Smooth muscle cell (in vitro differentiated cells): ENCODE results near the gene TOR1A. TPM values are rescaled to one million over a fixed set of nuclear protein-coding genes. Genes with fewer than 3 reads are reported as not detected.

Experiments
- DNase-seq: peaks from one replicate; lab custom pipeline; 2025; ENCODE audit not compliant: unreplicated experiment; lab: John Stamatoyannopoulos, UW
- H2AFZ ChIP-seq: fragments of 200-600 bp; sonication (generic); 2 replicates; pipeline ENCODE4 v1.6.0; 2016; ENCODE audit warnings: antibody characterized with exemption, low read depth, mild to moderate bottlenecking
- H3F3A ChIP-seq: fragments of 200-600 bp; sonication (generic); 2 replicates; pipeline ENCODE4 v1.6.0; 2017; ENCODE audit warnings: antibody characterized with exemption, low read depth
- H3K27ac ChIP-seq: fragments of 200-600 bp; sonication (generic); 2 replicates; pipeline ENCODE4 v1.5.1; 2016; ENCODE audit warnings: low read depth, mild to moderate bottlenecking
- H3K27me3 ChIP-seq: fragments of 200-600 bp; sonication (generic); 2 replicates; pipeline ENCODE4 v1.6.1; 2016; ENCODE audit warnings: low read depth, mild to moderate bottlenecking
- H3K36me3 ChIP-seq: fragments of 200-600 bp; sonication (generic); 2 replicates; pipeline ENCODE4 v1.5.1; 2016; ENCODE audit warnings: low read depth
- H3K4me1 ChIP-seq: fragments of 200-600 bp; sonication (generic); 2 replicates; pipeline ENCODE4 v1.5.1; 2016; ENCODE audit warnings: low read depth
- H3K4me2 ChIP-seq: fragments of 200-600 bp; sonication (generic); 2 replicates; pipeline ENCODE4 v1.6.0; 2016; ENCODE audit warnings: mild to moderate bottlenecking
- H3K4me3 ChIP-seq: fragments of 200-600 bp; sonication (generic); 2 replicates; pipeline ENCODE4 v1.5.1; 2016; ENCODE audit warnings: mild to moderate bottlenecking
- H3K79me2 ChIP-seq: fragments of 200-600 bp; sonication (generic); 2 replicates; pipeline ENCODE4 v1.6.0; 2016; ENCODE audit warnings: low read depth, mild to moderate bottlenecking
- H3K9ac ChIP-seq: fragments of 200-600 bp; sonication (generic); 2 replicates; pipeline ENCODE4 v1.6.0; 2016; ENCODE audit warnings: low read depth
- H3K9me3 ChIP-seq: fragments of 200-600 bp; sonication (generic); replicated peaks from 2 replicates; pipeline ENCODE4 v1.5.1; 2016; ENCODE audit warnings: low read depth
- H4K20me1 ChIP-seq: fragments of 200-600 bp; sonication (generic); 2 replicates; pipeline ENCODE4 v1.6.0; 2016; ENCODE audit warnings: low read depth
- CTCF ChIP-seq: fragments of 200-600 bp; sonication (generic); IDR thresholded peaks from 2 replicates; pipeline ENCODE4 v1.5.1; 2017; ENCODE audit warnings: borderline replicate concordance, mild to moderate bottlenecking, antibody characterized with exemption; ENCODE audit not compliant: insufficient read depth, poor library complexity, severe bottlenecking
- WGBS: methylation state at CpG from one replicate; pipeline ENCODE4 v1.1.7; 2016; ENCODE audit warnings: low lambda C conversion rate; 5-methylcytosine and 5-hydroxymethylcytosine counted together
- polyA plus RNA-seq: library from polyadenylated mRNA; unstranded; fragments of >200 nt; fragmentation: Nextera tagmentation; extraction: Ambion mirVana; gene quantifications from 2 replicates; pipeline ENCODE4 v1.2.1, GENCODE V29; 2016
- total RNA-seq: library from RNA; depleted of rRNA; stranded (reverse); fragments of >200 nt; gene quantifications from 2 replicates; pipeline ENCODE4 v1.2.3, GENCODE V29; 2014

Gene TOR1A
- total and polyA plus RNA-seq, 2 experiments from 2014 or later: 38.5 to 46.1 TPM

GRCh38 chr9:129840034-129840433, 16.1 kb upstream of the TOR1A start:
- Histone ChIP-seq H3K27ac (peak overlapping the region; percentile 83), H3K4me2 (no peak overlapping the region), H4K20me1 (peaks cover 44% of the 10 kb centered on the region), H3K9me3 (no peaks in the 10 kb centered on the region), H3F3A (peaks cover 16% of the 10 kb centered on the region), H3K4me3 (no peak overlapping the region), H2AFZ (no peak overlapping the region), H3K9ac (no peak overlapping the region), H3K79me2 (peaks cover 43% of the 10 kb centered on the region), H3K27me3 (no peaks in the 10 kb centered on the region), H3K36me3 (no peaks in the 10 kb centered on the region), H3K4me1 (peaks cover 8% of the 10 kb centered on the region)
- WGBS: 95% methylated on average over 8 of the region's 8 CpGs
- no peak for DNase-seq
- no peak for TF ChIP-seq CTCF

- peaks cover 8% of the 10 kb centered on the region for H3K4me1 ChIP-seq
- no peak for DNase-seq
- peak overlapping the region; percentile 7 for H3K9ac ChIP-seq
- TF ChIP-seq CTCF: no peak
- H4K20me1 ChIP-seq: peaks cover 39% of the 10 kb centered on the region
- H3K27ac ChIP-seq: peak overlapping the region; percentile 83
- H2AFZ ChIP-seq: no peak overlapping the region
- peaks cover 16% of the 10 kb centered on the region for H3F3A ChIP-seq
- H3K4me3 ChIP-seq: no peak overlapping the region
- H3K36me3 ChIP-seq: no peaks in the 10 kb centered on the region
- H3K4me2 ChIP-seq: peak overlapping the region; percentile 53
- peaks cover 46% of the 10 kb centered on the region for H3K79me2 ChIP-seq
- 56% methylated on average over 9 of the region's 10 CpGs for WGBS
- H3K27me3 ChIP-seq: no peaks in the 10 kb centered on the region
- H3K9me3 ChIP-seq: no peaks in the 10 kb centered on the region
Measured at GRCh38 chr9:129839324-129840023, 15.5 kb upstream of the TOR1A start.

- no peak for DNase-seq
- Histone ChIP-seq H3K36me3 (no peaks in the 10 kb centered on the region), H4K20me1 (peaks cover 39% of the 10 kb centered on the region), H3K9ac (peak overlapping the region; percentile 7), H3K4me2 (peak overlapping the region; percentile 78), H3F3A (peaks cover 16% of the 10 kb centered on the region), H3K4me3 (no peak overlapping the region), H3K79me2 (peaks cover 53% of the 10 kb centered on the region), H3K9me3 (no peaks in the 10 kb centered on the region), H3K27ac (peak overlapping the region; percentile 83), H3K27me3 (no peaks in the 10 kb centered on the region), H2AFZ (no peak overlapping the region), H3K4me1 (peaks cover 12% of the 10 kb centered on the region)
- TF ChIP-seq CTCF: no peak
- WGBS: 30% methylated on average over 12 of the region's 12 CpGs
Measured at GRCh38 chr9:129838707-129839259, 14.8 kb upstream of the TOR1A start.
